GM21619 (cell line): ENCODE measurements around the gene ADAMTS7.
"Not testable (repeated sequence)": the region's sequence is repeated elsewhere in the genome, so short reads cannot be mapped to it uniquely, and the experiment has no call there.

Source experiments
- ATAC-seq: cut with Tn5 transposase; IDR thresholded peaks from one replicate; pipeline ENCODE4 v1.9.1; 2021; ENCODE audit not compliant: unreplicated experiment

ADAMTS7 gene

DNA sequence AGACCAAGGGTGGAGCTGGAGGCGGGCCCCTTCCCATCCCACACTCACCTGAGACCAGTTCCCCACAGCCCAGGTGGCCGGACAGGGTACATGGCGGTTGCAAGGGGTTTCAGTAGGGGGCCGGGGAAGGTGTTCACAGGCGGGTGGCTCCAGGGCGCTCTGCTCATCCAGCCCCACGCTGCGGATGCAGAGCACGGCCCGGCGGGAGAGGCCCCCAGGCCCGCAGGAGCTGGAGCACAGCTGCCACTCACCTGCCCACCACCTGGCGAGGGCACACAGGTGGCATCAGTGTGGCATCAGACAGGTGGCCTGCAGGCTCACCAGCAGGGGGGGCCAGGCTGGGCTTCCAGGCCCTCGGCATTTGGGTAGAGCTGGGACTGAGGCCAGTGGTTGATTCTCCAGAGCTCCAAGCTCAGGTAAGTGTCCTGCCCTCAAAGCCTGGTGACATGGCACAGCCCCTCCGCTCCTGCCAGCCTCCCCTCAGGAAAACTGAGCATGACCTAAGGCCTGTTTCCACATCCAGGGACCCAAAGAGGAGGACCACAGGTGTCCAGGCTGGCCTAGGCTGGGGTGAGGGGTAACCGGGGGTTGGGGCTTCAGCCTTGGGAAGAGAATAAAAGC lies 43.8 kb downstream of the ADAMTS7 start:
- ATAC-seq: no peak

DNA sequence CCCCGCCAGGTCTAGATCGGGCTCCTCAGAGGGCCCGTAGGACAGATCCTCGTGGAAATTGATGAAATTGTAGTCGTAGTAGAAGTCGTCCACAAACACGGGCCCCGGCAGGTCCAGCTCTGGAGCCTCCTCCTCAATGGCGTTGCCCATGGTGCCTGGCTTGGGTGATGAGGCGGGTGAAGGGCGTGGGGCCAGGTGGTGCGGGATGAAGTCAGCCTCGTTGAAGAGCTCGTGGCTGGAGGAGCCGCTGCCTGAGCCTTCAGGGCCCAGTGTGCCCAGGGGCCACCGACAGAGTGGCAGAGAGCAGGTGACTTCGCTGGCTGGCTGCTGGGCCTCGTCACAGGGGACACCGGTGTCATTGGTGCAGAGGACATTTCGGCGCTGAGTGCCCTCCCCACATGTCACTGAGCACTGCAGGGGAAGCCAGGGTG lies 44.6 kb downstream of the ADAMTS7 start:
- not testable (repeated sequence) for ATAC-seq

DNA sequence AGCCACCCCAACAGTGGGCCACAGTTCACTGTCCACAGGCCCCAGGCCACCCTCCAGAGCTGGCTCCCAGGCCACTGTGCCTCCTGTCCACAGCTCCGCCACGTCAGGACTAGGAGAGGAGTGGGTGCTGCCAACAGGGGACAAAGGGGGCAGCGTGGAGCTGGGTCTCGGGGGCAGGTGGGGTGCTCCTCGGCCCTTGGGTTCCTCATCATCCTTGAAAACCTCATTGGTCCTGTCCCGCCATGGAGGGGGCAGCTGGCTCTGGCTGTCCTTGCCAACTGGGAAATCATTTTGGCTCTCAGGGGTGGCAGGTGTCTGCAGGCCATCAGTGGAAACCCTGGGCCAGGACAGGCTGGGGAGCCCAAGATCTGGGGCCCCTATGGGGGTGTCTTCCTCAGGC lies 45.2 kb downstream of the ADAMTS7 start:
- no peak for ATAC-seq

DNA sequence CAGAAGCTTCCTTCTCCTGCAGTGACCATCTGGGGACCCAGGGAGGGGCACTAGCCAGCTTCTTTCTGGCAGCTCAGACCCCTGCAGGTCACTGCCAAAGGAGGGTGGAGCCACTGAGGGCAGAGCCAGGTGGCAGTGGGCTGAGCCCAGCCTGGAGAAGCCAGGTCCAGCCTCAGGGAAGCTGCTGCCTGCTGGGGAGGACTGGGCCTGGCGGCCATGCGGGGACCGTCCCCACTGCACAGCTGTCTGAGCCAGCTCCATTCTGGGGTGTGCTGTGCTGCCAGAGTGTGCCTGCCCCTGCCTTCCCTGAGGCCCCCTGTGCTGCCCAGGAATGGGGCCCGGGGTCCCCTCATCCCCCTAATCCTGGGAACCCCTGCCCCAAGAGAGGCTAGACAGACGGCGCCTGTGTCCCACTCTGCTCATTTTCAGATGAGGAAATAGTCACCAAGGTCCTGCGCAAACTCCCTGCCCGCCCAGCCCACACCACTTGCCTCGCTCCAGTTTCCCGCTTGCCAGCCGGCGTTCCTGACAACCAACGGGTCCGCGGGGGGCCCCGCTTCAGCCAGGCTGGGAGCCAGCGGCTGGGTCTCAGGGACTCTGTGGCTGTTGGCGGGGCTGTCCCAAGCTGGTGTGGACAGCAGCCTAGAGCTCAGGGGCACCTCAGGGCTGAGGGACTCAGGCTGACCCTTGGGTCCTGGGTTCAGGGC lies 46.0 kb downstream of the ADAMTS7 start:
- not testable (repeated sequence) for ATAC-seq

DNA sequence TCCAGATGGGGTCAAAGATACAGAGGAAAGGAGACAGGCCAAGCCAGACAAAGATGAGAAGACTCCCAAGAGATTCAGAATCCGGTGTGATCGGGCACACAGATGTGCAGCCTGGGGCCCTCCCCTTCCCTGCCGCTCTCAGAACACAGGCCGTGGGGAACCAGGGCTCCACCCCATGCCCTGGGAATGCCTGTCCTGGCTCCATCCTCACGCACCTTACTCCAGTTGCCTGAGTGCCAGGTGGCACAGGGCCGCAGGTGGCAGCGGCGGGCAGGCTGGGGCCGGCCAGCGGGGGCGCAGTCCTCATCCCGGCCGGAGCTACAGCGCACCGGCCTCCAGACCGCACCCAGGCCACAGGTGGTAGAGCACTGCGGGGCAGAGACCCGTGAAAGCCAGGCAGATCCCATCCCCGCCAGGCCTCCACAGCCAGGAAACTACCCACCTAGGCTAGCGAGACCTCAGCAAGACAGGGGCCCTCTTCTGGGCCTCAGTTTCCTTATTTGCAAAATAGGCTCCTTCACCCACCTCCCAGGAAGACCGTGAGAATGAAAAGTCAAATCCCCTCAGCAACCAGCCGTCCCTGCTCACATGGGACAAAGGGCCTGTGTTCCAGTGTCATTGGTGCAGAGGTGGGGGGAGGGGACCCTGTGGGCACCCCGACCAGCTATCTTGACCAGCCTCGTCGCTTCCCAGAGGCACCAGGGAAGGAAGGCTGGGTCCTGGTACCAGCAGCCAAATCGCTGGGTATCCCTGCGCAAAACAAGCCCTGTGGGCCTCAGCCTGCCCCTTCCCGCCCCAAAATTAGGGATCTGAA lies 46.7 kb downstream of the ADAMTS7 start:
- not testable (repeated sequence) for ATAC-seq

DNA sequence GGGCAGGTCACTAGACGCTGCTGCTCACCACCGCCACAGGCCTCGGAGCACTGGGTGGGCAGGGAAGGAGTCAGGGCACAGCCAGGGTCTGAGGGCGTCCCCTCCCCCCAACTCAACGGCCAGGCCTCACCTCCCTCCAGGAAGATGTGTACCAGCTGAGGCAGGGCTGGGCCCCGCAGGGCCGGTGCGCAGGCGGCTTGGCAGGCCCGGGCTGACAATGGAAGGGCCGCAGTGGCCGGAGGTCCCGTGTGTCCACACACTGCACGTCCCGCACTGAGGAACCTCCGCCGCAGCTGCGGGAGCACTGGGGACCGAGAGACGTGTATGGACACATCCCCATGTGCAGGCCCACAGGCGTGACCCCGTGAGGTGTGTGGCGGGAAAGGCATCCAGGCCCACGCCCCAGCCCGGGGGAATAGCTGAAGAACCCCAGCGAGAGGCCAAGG lies 47.4 kb downstream of the ADAMTS7 start:
- no peak for ATAC-seq

DNA sequence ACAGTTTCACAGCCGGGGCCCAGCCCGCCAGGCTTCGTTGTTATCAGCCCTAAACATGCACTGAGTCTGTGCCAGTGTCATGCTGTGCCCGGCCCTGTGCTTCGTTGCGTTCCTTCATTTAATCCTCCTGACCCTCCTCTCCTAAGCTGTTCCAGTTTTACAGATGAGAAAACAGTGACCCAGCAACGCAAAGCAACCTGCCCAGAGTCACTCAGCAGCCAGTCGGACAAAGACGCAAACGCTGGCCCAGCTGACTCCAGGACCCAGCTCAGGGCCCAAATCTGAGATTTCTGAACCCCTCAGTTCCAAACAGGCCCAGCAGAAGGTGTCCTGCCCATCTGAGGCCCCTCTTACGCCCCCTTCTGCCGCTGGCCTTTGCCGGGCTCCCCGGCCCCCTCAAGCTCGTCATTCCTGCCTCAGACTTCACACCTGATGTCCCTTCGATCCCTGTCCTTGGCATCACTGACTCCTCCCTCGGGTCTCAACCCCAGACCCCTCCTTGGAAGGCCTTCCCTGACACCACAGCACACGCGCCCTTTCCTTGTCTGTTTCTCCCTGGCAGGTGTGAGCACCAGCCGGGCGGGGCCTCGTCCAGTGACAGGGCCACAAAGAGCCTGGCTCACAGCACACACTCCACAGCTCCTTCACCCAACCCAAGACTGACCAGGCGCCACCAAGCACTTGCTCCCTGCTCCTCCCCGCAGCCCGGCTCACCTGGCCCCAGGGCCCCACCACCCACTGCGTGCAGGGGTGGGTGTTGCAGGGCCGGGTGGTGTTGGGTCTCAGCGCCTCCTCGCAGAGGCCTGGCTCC lies 48.1 kb downstream of the ADAMTS7 start:
- no peak for ATAC-seq

DNA sequence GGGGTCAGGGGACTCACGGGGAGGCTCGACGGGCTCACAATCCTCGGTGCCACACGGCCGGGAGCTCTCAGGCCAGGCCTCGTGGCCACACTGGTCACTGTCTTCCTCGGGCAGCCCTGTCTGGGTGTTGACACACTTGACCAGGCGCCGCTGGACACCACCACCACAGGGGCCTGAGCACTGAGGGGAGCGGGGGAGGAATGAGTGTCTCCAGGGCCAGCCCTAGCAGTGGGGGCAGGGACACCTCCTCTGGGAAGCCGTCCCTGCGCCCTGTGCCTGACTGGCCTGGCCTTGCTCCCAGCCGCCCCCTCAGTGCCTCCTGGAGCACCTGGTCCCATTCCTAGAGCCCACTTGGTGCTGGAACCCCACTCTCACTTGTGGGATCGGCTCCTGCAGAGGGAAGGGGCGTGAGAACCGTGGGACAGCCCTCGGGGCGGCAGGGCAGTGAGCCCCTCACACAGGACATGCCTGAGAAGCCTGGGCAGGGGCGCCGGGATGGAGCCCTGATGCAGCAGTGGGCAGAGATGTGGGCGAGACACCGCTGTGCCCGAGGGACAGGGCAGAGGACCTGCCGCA lies 48.8 kb downstream of the ADAMTS7 start:
- ATAC-seq: not testable (repeated sequence)

DNA sequence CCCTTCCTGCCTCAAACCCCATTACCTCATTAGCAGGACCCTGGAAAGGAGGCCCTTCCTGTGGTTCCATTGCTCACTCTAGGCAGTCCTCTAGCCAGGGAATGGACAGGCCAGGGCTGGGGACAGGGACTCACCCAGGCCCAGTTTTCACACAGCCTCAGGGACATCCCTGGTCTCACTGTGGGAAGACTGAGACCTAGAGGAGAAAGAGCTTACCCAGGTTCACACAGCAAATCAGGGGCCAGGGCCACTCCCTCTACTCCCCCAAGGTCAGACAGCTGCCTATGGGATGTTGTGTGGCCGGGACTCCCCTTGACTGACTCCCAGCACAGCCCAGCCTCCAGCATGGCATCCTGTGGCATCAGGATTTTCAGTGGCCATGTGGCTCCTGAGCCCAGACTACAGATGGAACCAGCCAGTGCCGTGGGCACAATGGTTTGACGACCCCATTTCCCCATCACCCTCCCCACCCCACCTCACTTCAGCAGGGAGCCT lies 49.3 kb downstream of the ADAMTS7 start:
- ATAC-seq: no peak

DNA sequence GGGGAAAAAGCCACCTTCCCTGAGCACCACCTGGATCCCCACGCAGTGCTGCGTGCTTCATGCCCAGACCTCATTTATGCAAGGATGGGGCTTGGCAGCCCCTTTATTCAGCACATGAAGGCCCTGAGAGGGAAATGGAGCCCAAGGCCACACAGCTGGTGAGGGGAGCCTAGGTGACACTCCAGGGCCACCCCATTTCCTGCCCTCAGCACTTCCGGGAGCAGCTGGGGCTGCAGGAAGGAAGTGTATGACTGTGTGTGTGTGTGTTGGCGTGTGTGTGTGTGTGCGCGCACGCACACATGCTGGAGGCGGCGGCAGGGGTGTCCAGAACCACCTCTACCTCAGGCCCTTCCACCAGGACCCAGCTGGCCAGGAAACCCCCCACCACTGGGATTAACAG lies 49.8 kb downstream of the ADAMTS7 start:
- ATAC-seq: peak; percentile 32

DNA sequence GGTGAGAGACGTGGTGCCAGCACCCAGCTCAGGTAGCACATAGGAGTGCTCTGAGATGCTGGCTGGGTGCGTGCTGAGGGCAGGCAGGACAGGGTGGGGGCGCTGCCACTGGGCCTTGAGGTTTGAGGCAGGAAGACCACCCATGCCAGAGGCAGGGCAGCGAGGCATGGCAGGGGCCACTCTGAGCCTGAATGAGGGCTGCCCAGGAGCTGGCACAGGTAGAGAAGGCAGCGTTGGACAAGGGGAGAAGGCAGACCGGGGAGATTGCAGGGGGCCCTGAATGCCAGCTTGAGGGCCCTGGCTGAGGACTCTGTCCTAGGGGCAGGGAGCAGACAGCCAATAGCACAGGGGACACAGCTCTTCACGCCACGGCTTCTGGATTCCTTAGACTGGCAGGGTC lies 50.2 kb downstream of the ADAMTS7 start:
- no peak for ATAC-seq

DNA sequence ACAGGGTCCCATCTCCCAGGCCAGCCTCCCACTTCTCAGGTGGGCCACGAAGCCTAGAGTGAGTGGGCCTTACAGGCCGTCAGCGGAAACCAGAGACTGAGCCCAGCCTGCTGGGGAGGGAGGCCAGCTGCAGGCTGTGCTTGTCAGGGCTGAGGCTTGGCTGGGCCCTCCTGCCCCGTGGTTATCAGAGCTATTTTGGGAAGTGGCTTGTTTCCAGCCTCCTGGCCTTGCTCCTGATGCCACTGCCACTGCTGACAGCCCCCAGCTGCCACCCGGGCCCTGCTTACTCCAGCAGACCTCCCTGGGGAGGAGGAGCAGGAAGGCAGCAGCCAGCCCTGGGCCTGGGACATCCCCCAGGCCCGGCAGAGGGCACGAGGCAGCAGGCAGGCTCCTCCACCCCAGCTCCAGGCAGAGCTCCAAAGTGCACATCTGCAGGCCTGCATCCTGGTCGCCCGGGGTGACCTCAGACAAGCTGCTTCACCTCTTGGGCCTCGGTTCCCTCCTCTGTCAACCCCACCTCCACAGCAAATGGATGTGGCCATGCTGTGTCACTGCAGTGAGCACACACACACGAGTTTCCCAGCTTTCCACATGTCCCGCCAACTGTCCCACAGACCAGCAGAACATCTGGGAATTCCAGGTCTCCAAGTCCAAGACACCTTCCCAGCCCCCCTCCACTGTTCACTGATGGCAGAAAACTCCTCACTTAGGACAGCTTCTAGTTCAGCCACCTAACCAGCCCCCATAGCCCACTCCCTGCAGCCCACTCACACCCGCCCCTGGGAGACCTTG lies 51.0 kb downstream of the ADAMTS7 start:
- not testable (repeated sequence) for ATAC-seq

DNA sequence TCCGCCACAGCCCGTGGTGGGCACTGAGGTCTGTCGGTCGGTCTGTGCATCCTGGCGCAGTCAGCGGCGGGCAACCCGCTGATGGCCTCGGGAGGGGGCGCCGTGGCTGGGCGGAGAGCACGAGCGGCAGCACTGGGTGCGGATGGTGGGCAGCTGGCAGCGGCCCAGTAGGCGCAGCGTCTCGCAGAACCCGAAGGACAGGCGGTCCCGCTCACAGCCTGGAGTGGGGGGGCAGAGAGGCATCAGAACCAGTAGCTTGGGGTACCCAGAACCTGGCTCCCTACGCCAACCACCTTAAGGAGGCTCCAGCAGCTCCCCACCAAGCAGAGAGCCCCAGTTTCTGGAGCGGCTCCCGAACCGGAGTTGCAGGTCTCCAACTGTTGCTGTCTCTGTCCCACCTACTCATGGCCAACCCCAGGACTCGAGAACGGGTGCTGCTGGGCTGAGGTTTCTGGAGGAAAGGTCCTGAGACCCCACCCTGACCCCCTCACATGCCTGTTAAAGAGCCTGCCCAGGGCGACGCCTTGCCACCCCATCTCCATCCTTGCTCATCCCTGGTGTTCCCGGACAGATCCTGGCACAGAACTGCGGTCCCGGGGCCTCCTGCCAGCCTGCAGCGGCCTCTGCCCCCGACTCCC lies 51.8 kb downstream of the ADAMTS7 start:
- not testable (repeated sequence) for ATAC-seq

DNA sequence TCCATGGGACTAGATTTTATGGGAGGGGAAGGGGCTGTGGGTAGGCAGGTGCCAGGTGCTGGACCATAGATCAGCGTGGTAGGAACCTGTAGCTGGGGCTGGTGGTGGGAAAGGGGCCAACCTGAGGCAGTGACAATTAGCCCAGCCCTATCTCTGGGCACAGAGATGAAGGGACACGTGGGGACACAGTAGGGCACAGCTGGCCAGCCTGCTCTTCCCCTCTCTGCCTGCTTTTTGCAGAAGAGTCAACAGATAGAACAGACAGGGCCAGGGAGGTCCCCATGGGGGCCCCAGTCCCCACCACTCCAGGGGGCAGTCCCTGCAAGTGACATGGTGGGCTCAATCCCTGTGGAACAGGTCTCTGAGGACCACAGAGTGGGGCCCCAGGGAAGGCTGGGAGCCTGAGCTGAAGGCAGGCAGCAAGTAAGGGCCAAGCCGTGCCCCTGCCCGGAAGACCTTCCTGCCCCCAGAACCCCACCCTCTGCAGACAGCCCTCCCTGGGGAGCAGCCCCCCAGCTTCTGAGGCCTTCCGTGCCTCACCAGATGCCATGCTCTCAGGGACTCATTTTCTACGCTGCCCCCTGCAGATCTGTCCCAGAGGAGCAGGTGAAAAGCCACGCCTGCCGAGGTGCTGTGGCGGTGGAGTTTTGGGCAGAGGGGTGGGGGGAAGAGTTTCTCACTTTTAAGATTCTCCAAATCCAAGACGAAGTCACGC lies 52.6 kb downstream of the ADAMTS7 start:
- ATAC-seq: not testable (repeated sequence)

DNA sequence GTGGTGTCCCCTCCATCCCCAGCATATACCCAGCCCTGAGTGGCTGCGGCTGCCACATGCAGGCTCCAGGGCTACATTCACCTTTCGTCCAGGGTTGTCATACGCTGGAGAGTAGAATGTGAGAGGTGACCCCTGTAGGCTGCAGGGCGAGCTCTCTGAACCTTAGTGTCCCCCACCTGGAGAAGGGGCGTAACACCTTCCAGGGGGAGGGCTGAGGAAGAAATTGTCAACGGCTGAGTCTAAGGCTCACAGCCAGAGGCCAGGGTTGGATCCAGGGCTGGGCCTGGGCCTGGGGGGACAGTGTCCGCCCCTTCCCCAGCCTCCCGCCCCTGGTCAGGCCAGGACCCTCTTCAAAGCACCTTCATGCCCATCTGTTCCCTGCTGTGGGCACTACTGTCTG lies 53.2 kb downstream of the ADAMTS7 start:
- not testable (repeated sequence) for ATAC-seq

DNA sequence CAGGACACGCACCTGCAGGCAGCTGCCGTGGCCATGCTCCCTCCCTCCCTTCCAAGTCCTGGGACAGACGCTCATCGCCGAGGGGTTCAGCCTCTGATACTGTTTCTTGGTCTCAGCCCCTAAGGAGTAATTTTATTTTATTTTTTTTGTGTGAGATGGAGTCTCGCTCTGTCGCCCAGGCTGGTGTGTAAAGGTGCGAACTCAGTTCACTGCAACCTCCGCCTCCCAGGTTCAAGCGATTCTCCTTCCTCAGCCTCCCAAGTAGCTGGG lies 53.7 kb downstream of the ADAMTS7 start:
- no peak for ATAC-seq

DNA sequence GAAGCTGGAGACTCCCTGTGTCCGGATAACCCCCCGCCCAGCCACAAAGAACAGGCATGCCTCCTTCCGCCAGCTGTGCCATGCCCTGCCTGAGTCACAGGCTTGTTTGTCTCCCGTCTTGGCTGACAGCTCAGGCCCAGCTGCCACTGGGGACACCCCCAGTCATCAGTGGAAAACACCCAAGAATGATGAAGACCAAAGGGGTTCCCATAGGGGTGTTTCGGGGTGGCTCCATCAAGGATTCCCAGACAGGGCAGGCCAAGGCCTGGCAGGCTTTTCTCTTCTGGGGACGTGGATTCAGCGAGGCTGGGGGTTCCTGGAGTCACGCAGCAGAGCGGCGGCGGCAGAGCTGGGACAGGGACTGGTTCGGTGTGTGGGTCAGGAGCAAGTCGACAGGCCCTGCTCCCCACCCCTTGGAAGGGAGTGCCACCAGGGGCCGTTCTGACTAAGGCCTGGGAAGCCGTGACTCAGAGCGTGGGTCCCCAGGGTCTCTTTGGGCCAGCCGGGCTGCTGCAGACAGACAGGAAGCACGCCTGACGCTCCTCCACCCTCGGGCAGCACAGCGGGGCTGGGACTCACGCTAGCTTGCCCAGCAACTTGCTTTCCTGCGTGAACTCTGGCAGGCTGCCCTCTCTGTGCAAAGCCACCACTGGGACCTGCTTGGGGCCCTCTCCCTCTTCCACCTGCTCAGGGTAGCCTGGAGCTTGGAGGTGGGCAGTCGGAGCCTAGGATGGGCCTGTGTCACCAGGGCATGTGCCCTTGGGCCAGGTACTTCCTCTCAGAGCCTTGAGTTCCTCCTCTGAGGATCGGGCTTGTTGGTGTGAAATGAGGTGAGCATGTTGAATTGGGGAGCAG lies 54.3 kb downstream of the ADAMTS7 start:
- peak; percentile 56 for ATAC-seq
